D721Med (cell line): ENCODE results near the gene CIDEB.

Experiments used
- DNase-seq: peaks from one replicate; pipeline ENCODE4 v3.0.0; 2011; ENCODE audit warnings: low spot score; ENCODE audit not compliant: insufficient read length
- FAIRE-seq: peaks from 2 replicates; lab custom pipeline; 2011; peaks lifted over from hg19 to GRCh38; lab: Jason Lieb, UNC
- CTCF ChIP-seq: IDR thresholded peaks from 2 replicates; pipeline ENCODE4 v1.5.1; 2012; ENCODE audit warnings: mild to moderate bottlenecking, control low read depth; ENCODE audit not compliant: insufficient read depth; ENCODE audit errors: missing control alignments

The CIDEB gene

GRCh38 chr14:24261969-24262327 is 45.8 kb downstream of the CIDEB start:
- no peak for FAIRE-seq

GRCh38 chr14:24261256-24261968 is 46.4 kb downstream of the CIDEB start:
- no peak for TF ChIP-seq CTCF
- no peak for DNase-seq
- FAIRE-seq: no peak

More at GRCh38 chr14:24261969-24262327, 45.8 kb downstream of the CIDEB start:
- DNase-seq: no peak
- no peak for TF ChIP-seq CTCF

- no peak for FAIRE-seq
- TF ChIP-seq CTCF: no peak
- DNase-seq: no peak
Measured at GRCh38 chr14:24260780-24261157, 47.0 kb downstream of the CIDEB start.

- no peak for TF ChIP-seq CTCF
- no peak for DNase-seq
- FAIRE-seq: no peak
Measured at GRCh38 chr14:24260026-24260779, 47.6 kb downstream of the CIDEB start.

GRCh38 chr14:24259282-24260025 is 48.3 kb downstream of the CIDEB start:
- TF ChIP-seq CTCF: no peak
- DNase-seq: no peak
- no peak for FAIRE-seq

GRCh38 chr14:24258548-24259265 is 49.1 kb downstream of the CIDEB start:
- FAIRE-seq (no peak), DNase-seq (no peak)
- no peak for TF ChIP-seq CTCF
